OCI-LY7 (cell line): Measurements from ENCODE around the gene CSF1R.

ENCODE experiments used
- CTCF ChIP-seq: fragments of 200-600 bp; sonication (generic); conservative IDR thresholded peaks from 2 replicates; pipeline ENCODE4 v1.5.1; 2014; ENCODE audit warnings: mild to moderate bottlenecking, antibody characterized with exemption, low read length, moderate library complexity, mixed read lengths
- EZH2phosphoT487 ChIP-seq: fragments of 200-600 bp; sonication (generic); IDR thresholded peaks from 2 replicates; pipeline ENCODE4 v1.6.1; 2018; ENCODE audit warnings: low read depth, borderline replicate concordance, mild to moderate bottlenecking, mixed run types, antibody characterized with exemption, low read length, moderate library complexity, mixed read lengths

- no peak for TF ChIP-seq EZH2phosphoT487
- peak; percentile 41 for TF ChIP-seq CTCF
Measured at GRCh38 chr5:150045549-150045948, 40.8 kb downstream of the CSF1R start.
